Activated CD8-positive, alpha-beta memory T cell treated with anti-CD3 and anti-CD28 coated beads for 36 hours (primary cell): ENCODE data around the gene TARM1. TPM values are rescaled to one million over a fixed set of nuclear protein-coding genes. Genes with fewer than 3 reads are reported as not detected.
"Not testable (repeated sequence)": the region's sequence is repeated elsewhere in the genome, so short reads cannot be mapped to it uniquely, and the experiment has no call there.

ENCODE experiments used
- CTCF ChIA-PET: fragments of 350-600 bp; sonication (Branson Sonifier 250); formaldehyde crosslinking; loops from one replicate; lab custom pipeline; 2021; ENCODE audit warnings: antibody characterized with exemption; lab: Charles Lee
- POLR2A ChIA-PET: fragments of 350-600 bp; sonication (Branson Sonifier 250); formaldehyde crosslinking; loops from one replicate; lab custom pipeline; 2021; ENCODE audit warnings: antibody characterized with exemption; lab: Charles Lee
- total RNA-seq, 2 experiments: library from RNA; stranded (reverse); gene quantifications; one replicate each; pipeline ENCODE4 v1.2.3, GENCODE V29; 2021

Gene TARM1
- total RNA-seq, 2 experiments from 2014 or later: not detected

- POLR2A ChIA-PET: interaction anchor here (0.7 to 3.4 kb wide), 3 partner anchors 9 to 34 kb away, joined by 3 to 13 read pairs (median 3); partner anchors contain the start of genes CNOT3, PRPF31 and TFPT
- CTCF ChIA-PET: interaction anchor here (0.5 to 1.4 kb wide), 3 partner anchors 12 to 164 kb away, joined by 3 to 4 read pairs (median 3); no protein-coding TSS in a partner anchor
Measured at GRCh38 chr19:54102421-54103169, 21.4 kb upstream of the TARM1 start, which contains the start of gene NDUFA3. Gene NDUFA3 (plus strand): TSS chr19:54102855. CDS start chr19:54102879, 24 bp downstream.

GRCh38 chr19:54100561-54100960 lies 19.4 kb upstream of the TARM1 start, which contains the start of gene OSCAR:
Gene OSCAR (minus strand): TSS chr19:54100803. CDS start chr19:54100792, 11 bp downstream.
- CTCF ChIA-PET: no interaction called here
- POLR2A ChIA-PET: no interaction called here

GRCh38 chr19:54099903-54100255 lies 18.7 kb upstream of the TARM1 start:
- POLR2A ChIA-PET: not testable (repeated sequence)
- CTCF ChIA-PET: interaction anchor here (1.1 kb wide), 1 partner anchor 193 kb away, joined by 5 read pairs; no protein-coding TSS in a partner anchor

GRCh38 chr19:54099190-54099902 lies 18.2 kb upstream of the TARM1 start:
- ChIA-PET POLR2A (no interaction called here), CTCF (interaction anchor here (1.1 kb wide), 1 partner anchor 192 kb away, joined by 5 read pairs; no protein-coding TSS in a partner anchor)

- POLR2A ChIA-PET: no interaction called here
- CTCF ChIA-PET: interaction anchor here (1.1 to 1.2 kb wide), 2 partner anchors 18 to 225 kb away, joined by 5 to 7 read pairs; partner anchors contain the start of gene TFPT
Measured at GRCh38 chr19:54096617-54097106, 15.5 kb upstream of the TARM1 start.

- ChIA-PET POLR2A (interaction anchor here (0.9 kb wide), 1 partner anchor 41 kb away, joined by 3 read pairs; the partner anchor contains the start of gene CNOT3), CTCF (interaction anchor here (0.6 to 1.2 kb wide), 5 partner anchors 18 to 225 kb away, joined by 3 to 7 read pairs (median 3); partner anchors contain the start of genes RPS9 and TFPT)
Measured at GRCh38 chr19:54095859-54096616, 14.9 kb upstream of the TARM1 start.

GRCh38 chr19:54095136-54095858 lies 14.1 kb upstream of the TARM1 start:
- CTCF ChIA-PET: interaction anchor here (0.6 to 1.2 kb wide), 7 partner anchors 10 to 224 kb away, joined by 3 to 7 read pairs (median 3); partner anchors contain the start of genes RPS9 and TFPT
- POLR2A ChIA-PET: interaction anchor here (0.9 kb wide), 1 partner anchor 42 kb away, joined by 3 read pairs; the partner anchor contains the start of gene CNOT3

- ChIA-PET CTCF (interaction anchor here (0.6 kb wide), 1 partner anchor 75 kb away, joined by 3 read pairs; no protein-coding TSS in a partner anchor), POLR2A (no interaction called here)
Measured at GRCh38 chr19:54094426-54095000, 13.3 kb upstream of the TARM1 start.

GRCh38 chr19:54084410-54084809 lies 3.2 kb upstream of the TARM1 start:
- POLR2A ChIA-PET: no interaction called here
- CTCF ChIA-PET: no interaction called here

- CTCF ChIA-PET: interaction anchor here (0.7 to 1.0 kb wide), 2 partner anchors 47 to 139 kb away, joined by 3 to 6 read pairs; no protein-coding TSS in a partner anchor
Measured at GRCh38 chr19:54077334-54077733, 3.8 kb downstream of the TARM1 start.

GRCh38 chr19:54074851-54075250 lies 6.3 kb downstream of the TARM1 start:
- ChIA-PET POLR2A (no interaction called here), CTCF (no interaction called here)

More at GRCh38 chr19:54077334-54077733, 3.8 kb downstream of the TARM1 start:
- POLR2A ChIA-PET: no interaction called here

GRCh38 chr19:54073829-54074228 lies 7.3 kb downstream of the TARM1 start:
- ChIA-PET CTCF (no interaction called here), POLR2A (no interaction called here)

GRCh38 chr19:54069470-54069869 lies 11.7 kb downstream of the TARM1 start:
- ChIA-PET CTCF (no interaction called here), POLR2A (no interaction called here)

GRCh38 chr19:54063350-54064116 lies 17.6 kb downstream of the TARM1 start, which contains the start of gene VSTM1:
Gene VSTM1 (minus strand): TSS chr19:54063897. CDS start chr19:54063777, 120 bp downstream.
- POLR2A ChIA-PET: no interaction called here
- CTCF ChIA-PET: no interaction called here

GRCh38 chr19:54062643-54063042 lies 18.5 kb downstream of the TARM1 start:
- POLR2A ChIA-PET: no interaction called here

GRCh38 chr19:54047616-54048015 lies 33.5 kb downstream of the TARM1 start:
- CTCF ChIA-PET: interaction anchor here (0.5 kb wide), 1 partner anchor 255 kb away, joined by 3 read pairs; no protein-coding TSS in a partner anchor
- POLR2A ChIA-PET: no interaction called here

More at GRCh38 chr19:54062643-54063042, 18.5 kb downstream of the TARM1 start:
- CTCF ChIA-PET: interaction anchor here (0.6 kb wide), 1 partner anchor 39 kb away, joined by 4 read pairs; no protein-coding TSS in a partner anchor
